Kidney epithelial cell (primary cell): ENCODE results near the gene LHFPL3. TPM values are rescaled to one million over a fixed set of nuclear protein-coding genes. Genes with fewer than 3 reads are reported as not detected.

Experiments used
- DNase-seq: peaks from one replicate; pipeline ENCODE4 v3.0.0-alpha.2; 2010; ENCODE audit warnings: low read depth
- H3K27me3 ChIP-seq: 2 replicates; pipeline ENCODE4 v1.6.0; 2011; ENCODE audit warnings: low read length; ENCODE audit not compliant: control insufficient read depth, insufficient read depth
- H3K36me3 ChIP-seq: 2 replicates; pipeline ENCODE4 v1.5.1; 2011; ENCODE audit warnings: low read length; ENCODE audit not compliant: control insufficient read depth, insufficient read depth
- H3K4me3 ChIP-seq: 2 replicates; pipeline ENCODE4 v1.5.1; 2011; ENCODE audit warnings: low read depth, mild to moderate bottlenecking, control low read depth, low read length
- CTCF ChIP-seq: IDR thresholded peaks from 2 replicates; pipeline ENCODE4 v1.5.1; 2011; ENCODE audit warnings: mild to moderate bottlenecking, moderate library complexity, low read length, control low read depth, inconsistent platforms; ENCODE audit not compliant: insufficient read depth, poor library complexity, severe bottlenecking
- total RNA-seq: library from RNA; depleted of rRNA; stranded (reverse); fragments of >200 nt; gene quantifications from 2 replicates; pipeline ENCODE4 v1.2.3, GENCODE V29; 2015

The LHFPL3 gene
- total RNA-seq, 1 donor from 2014 or later, result not detected

- Histone ChIP-seq H3K4me3 (no peak overlapping the region), H3K36me3 (no peaks in the 10 kb centered on the region), H3K27me3 (no peaks in the 10 kb centered on the region)
- no peak for DNase-seq
- no peak for TF ChIP-seq CTCF
Observed at GRCh38 chr7:104946338-104946737, 617.9 kb downstream of the LHFPL3 start.

GRCh38 chr7:104950006-104950405 lies 621.6 kb downstream of the LHFPL3 start:
- Histone ChIP-seq H3K4me3 (no peak overlapping the region), H3K36me3 (no peaks in the 10 kb centered on the region), H3K27me3 (no peaks in the 10 kb centered on the region)
- TF ChIP-seq CTCF, result no peak
- no peak for DNase-seq

- H3K4me3 ChIP-seq, result no peak overlapping the region
- no peaks in the 10 kb centered on the region for H3K27me3 ChIP-seq
- DNase-seq, result no peak
- no peaks in the 10 kb centered on the region for H3K36me3 ChIP-seq
- TF ChIP-seq CTCF, result no peak
Observed at GRCh38 chr7:104950754-104951153, 622.4 kb downstream of the LHFPL3 start.

GRCh38 chr7:104951546-104951945 lies 623.1 kb downstream of the LHFPL3 start:
- no peak for TF ChIP-seq CTCF
- H3K27me3 ChIP-seq, result no peaks in the 10 kb centered on the region
- no peaks in the 10 kb centered on the region for H3K36me3 ChIP-seq
- DNase-seq, result no peak
- H3K4me3 ChIP-seq, result no peak overlapping the region

- Histone ChIP-seq H3K36me3 (no peaks in the 10 kb centered on the region), H3K4me3 (no peak overlapping the region), H3K27me3 (no peaks in the 10 kb centered on the region)
- no peak for TF ChIP-seq CTCF
- no peak for DNase-seq
Observed at GRCh38 chr7:104955276-104955675, 626.9 kb downstream of the LHFPL3 start.

Other genes starting within 250 kb of the LHFPL3 start
- 16.7 and 17.6 TPM in 2 replicates for gene ORC5, start 120.6 kb upstream of the LHFPL3 start, total RNA-seq